Measurements from ENCODE around the gene SP110.

The SP110 gene

DNA sequence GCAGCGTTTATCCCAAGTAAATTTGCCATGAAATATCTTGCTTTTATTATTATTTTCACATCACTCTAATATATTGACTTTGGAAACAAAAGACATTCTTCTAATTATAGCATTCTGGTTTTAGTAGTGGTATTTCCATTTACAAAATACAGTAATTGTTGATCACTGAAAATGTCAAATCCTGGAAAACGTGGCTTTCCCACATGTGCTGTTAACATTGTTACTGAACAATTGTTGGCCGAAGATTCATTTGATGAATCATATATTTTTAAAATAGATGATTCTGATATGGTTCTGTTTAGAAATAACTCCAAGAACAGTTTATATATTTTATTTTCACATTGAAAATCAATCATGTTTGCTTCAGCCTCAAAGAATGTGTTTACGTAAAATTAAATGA, 38.7 kb upstream of the SP110 start:
- no peaks in the 10 kb centered on the region for H3K27me3 ChIP-seq (ENCODE audit: insufficient read depth, low read length, poor library complexity)
- no peak overlapping the region for H3K4me3 ChIP-seq (ENCODE audit: low read depth in 1 of 2, low read length in 2 of 2)
- H3K9me3 ChIP-seq (ENCODE audit: insufficient read depth, low read length, severe bottlenecking) = no peaks in the 10 kb centered on the region
- H3K4me1 ChIP-seq (ENCODE audit: insufficient read depth, low read length) = peaks cover 21% of the 10 kb centered on the region
- no peak for DNase-seq
- no peak overlapping the region for H3K9ac ChIP-seq (ENCODE audit: low read depth, low read length)
- no peak for ATAC-seq (ENCODE audit: insufficient read depth, low read depth)
- no peaks in the 10 kb centered on the region for H3K79me2 ChIP-seq (ENCODE audit: insufficient read depth, low read length)
- H3K4me2 ChIP-seq (ENCODE audit: insufficient read depth, low read length) = no peak overlapping the region
- H3K27ac ChIP-seq (ENCODE audit: low read length) = no peak overlapping the region
- H4K20me1 ChIP-seq (ENCODE audit: insufficient read depth, low read length) = no peaks in the 10 kb centered on the region
- TF ChIP-seq, protein P1, sequence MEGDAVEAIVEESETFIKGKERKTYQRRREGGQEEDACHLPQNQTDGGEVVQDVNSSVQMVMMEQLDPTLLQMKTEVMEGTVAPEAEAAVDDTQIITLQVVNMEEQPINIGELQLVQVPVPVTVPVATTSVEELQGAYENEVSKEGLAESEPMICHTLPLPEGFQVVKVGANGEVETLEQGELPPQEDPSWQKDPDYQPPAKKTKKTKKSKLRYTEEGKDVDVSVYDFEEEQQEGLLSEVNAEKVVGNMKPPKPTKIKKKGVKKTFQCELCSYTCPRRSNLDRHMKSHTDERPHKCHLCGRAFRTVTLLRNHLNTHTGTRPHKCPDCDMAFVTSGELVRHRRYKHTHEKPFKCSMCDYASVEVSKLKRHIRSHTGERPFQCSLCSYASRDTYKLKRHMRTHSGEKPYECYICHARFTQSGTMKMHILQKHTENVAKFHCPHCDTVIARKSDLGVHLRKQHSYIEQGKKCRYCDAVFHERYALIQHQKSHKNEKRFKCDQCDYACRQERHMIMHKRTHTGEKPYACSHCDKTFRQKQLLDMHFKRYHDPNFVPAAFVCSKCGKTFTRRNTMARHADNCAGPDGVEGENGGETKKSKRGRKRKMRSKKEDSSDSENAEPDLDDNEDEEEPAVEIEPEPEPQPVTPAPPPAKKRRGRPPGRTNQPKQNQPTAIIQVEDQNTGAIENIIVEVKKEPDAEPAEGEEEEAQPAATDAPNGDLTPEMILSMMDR (IDR thresholded peaks at IDR 0.05; ENCODE audit: borderline replicate concordance, extremely low read depth, low read length, poor library complexity, severe bottlenecking) = no peak
- TF ChIP-seq EZH2 (IDR thresholded peaks at IDR 0.05; ENCODE audit: borderline replicate concordance, low read depth, low read length, severe bottlenecking) = no peak
- H3K36me3 ChIP-seq (ENCODE audit: insufficient read depth, low read length) = no peaks in the 10 kb centered on the region
- no peak overlapping the region for H2AFZ ChIP-seq (ENCODE audit: low read depth, low read length)

DNA sequence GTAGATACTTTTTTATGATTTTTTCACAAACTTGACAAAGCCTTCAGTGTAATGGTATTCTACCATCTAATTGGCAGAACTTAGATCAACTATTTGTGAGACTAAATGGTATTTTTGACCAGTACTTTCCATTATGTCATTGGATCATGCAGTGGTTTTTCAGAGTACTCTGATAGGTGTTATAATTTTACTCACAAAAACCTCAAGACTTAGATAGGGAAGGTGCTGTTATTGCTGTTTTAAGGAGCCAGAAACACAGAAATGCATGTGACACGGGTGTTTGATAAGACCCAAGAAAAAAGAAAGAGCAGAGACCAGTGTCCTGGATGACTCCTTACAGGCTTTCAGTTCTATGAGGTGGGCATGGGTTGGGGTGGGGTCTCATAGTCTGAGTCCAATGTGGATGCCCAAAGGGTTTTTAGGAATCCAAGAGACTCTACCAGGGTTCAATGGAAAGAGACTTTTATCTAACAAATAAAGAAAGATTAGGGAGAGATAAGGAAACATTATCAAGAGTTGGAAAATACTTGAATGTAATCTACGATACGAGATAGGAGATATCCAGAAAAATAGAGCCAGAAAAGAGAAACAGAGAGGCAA, 37.0 kb upstream of the SP110 start:
- Histone ChIP-seq H4K20me1 (ENCODE audit: insufficient read depth, low read length) (no peaks in the 10 kb centered on the region), H3K4me1 (ENCODE audit: insufficient read depth, low read length) (peaks cover 25% of the 10 kb centered on the region), H3K4me3 (ENCODE audit: low read depth in 1 of 2, low read length in 2 of 2) (no peak overlapping the region), H2AFZ (ENCODE audit: low read depth, low read length) (no peak overlapping the region), H3K27ac (ENCODE audit: low read length) (no peak overlapping the region), H3K4me2 (ENCODE audit: insufficient read depth, low read length) (no peak overlapping the region), H3K9me3 (ENCODE audit: insufficient read depth, low read length, severe bottlenecking) (no peaks in the 10 kb centered on the region), H3K79me2 (ENCODE audit: insufficient read depth, low read length) (no peaks in the 10 kb centered on the region), H3K27me3 (ENCODE audit: insufficient read depth, low read length, poor library complexity) (peaks cover 12% of the 10 kb centered on the region), H3K9ac (ENCODE audit: low read depth, low read length) (no peak overlapping the region), H3K36me3 (ENCODE audit: insufficient read depth, low read length) (no peaks in the 10 kb centered on the region)
- no peak for ATAC-seq (ENCODE audit: insufficient read depth, low read depth)
- TF ChIP-seq EZH2 (IDR thresholded peaks at IDR 0.05; ENCODE audit: borderline replicate concordance, low read depth, low read length, severe bottlenecking) = no peak
- TF ChIP-seq, protein P1 (IDR thresholded peaks at IDR 0.05; ENCODE audit: borderline replicate concordance, extremely low read depth, low read length, poor library complexity, severe bottlenecking) = no peak
- no peak for DNase-seq

DNA sequence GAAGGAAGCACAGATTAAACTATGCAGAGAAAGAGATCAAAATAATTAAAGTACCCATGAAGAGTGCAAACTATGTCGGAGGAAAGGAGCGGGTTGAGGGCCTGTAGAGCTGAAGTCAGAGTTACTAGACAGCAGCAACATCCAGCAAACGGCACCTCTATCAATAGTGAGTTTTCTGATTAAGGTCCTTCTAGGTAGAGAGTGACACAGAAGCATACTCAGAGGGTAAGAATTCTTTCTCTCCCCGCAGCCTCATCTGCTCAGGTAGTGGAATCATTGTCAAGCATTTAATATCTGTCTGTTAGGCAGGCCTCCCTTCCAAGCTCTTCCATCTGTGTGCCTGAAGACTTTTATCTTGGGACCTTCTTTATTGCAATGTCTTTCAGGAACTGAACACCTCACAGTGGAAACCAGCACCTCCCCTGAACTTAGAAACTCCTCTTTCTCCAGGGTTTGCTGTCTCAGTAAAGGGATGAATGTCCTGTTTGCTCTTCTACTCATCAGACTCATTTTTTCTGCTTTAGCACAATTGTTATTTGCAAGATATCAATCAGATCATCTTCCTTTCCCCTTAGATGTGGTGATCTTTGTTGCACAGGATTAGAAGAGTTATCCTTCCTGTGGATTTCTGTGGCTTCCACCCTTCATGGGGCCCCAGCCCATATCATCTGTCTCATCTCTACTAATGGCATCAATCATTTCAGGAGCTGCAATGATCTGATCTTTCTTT, 34.5 kb upstream of the SP110 start:
- ATAC-seq (ENCODE audit: insufficient read depth, low read depth) = peak; percentile 96
- TF ChIP-seq, protein P1 (IDR thresholded peaks at IDR 0.05; ENCODE audit: borderline replicate concordance, extremely low read depth, low read length, poor library complexity, severe bottlenecking) = no peak
- TF ChIP-seq EZH2 (IDR thresholded peaks at IDR 0.05; ENCODE audit: borderline replicate concordance, low read depth, low read length, severe bottlenecking) = no peak
- H3K4me3 ChIP-seq (ENCODE audit: low read depth in 1 of 2, low read length in 2 of 2) = no peak overlapping the region
- no peak overlapping the region for H3K9ac ChIP-seq (ENCODE audit: low read depth, low read length)
- no peaks in the 10 kb centered on the region for H3K9me3 ChIP-seq (ENCODE audit: insufficient read depth, low read length, severe bottlenecking)
- no peak overlapping the region for H3K4me2 ChIP-seq (ENCODE audit: insufficient read depth, low read length)
- H4K20me1 ChIP-seq (ENCODE audit: insufficient read depth, low read length) = no peaks in the 10 kb centered on the region
- peaks cover 25% of the 10 kb centered on the region for H3K4me1 ChIP-seq (ENCODE audit: insufficient read depth, low read length)
- H3K79me2 ChIP-seq (ENCODE audit: insufficient read depth, low read length) = no peaks in the 10 kb centered on the region
- no peaks in the 10 kb centered on the region for H3K36me3 ChIP-seq (ENCODE audit: insufficient read depth, low read length)
- peaks cover 15% of the 10 kb centered on the region for H3K27me3 ChIP-seq (ENCODE audit: insufficient read depth, low read length, poor library complexity)
- no peak overlapping the region for H3K27ac ChIP-seq (ENCODE audit: low read length)
- H2AFZ ChIP-seq (ENCODE audit: low read depth, low read length) = no peak overlapping the region
- DNase-seq = peak; percentile 73
